ENCODE results near the gene UFM1. TPM values are rescaled to one million over a fixed set of nuclear protein-coding genes. Genes with fewer than 3 reads are reported as not detected.
A peak's percentile ranks its signal among the peaks of the same experiment; 100 is the strongest.

UFM1 gene
- total RNA-seq, 1 donor from 2014 or later = 43.3 TPM

DNA sequence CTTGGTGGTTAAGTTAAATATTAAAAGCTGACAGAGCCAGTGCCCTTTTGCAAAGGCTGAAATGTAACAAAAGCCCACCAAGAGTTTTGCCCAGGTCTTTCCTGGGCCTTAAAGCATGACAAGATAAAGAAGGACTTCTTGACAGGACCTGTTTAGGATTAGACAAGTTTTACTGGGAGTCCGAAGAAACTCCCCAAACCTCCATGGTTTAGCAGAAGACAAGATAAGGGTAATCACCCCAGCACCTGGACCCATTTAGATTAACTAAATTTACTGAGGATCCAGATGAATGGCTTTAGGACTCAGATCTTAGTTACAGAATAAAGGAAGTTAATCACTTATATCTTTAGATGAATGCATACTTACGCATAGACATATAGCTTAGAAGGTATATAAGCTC lies 14.8 kb upstream of the UFM1 start:
- Histone ChIP-seq H3K4me1 (ENCODE audit: control insufficient read depth in 3 of 3, insufficient read depth in 3 of 3, low read length in 3 of 3) (no peaks in the 10 kb centered on the region), H3K9me3 (ENCODE audit: control insufficient read depth in 3 of 3, low read length in 3 of 3) (no peaks in the 10 kb centered on the region), H3K27ac (ENCODE audit: low read depth, low read length) (no peak overlapping the region), H3K4me3 (ENCODE audit: low read length in 3 of 3) (no peak overlapping the region), H3K36me3 (ENCODE audit: control insufficient read depth in 3 of 3, insufficient read depth in 3 of 3, low read length in 3 of 3) (no peaks in the 10 kb centered on the region), H3K27me3 (ENCODE audit: control insufficient read depth in 3 of 3, insufficient read depth in 3 of 3, low read length in 3 of 3) (no peaks in the 10 kb centered on the region), H3K9ac (ENCODE audit: low read depth in 1 of 3, low read length in 3 of 3) (no peak overlapping the region)

DNA sequence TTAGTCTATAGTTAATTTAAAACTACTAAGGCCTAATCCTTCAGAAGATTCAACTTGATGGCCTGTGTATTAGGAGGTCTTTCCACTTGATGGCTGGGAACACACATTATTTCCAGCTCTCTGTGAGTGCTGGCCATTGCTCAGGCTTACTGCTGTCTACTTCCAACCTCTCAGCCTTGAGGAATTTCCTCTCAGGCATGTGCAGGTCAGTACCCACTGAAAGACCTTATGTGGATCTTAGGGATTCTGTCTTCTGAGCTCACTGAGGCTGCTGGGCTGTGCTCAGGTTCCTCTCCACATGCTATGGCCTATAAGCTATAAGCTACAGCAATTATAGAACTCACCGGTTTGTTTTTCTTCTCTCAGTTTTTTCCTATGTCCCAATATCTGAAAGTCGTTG lies 11.6 kb upstream of the UFM1 start:
- Histone ChIP-seq H3K27ac (ENCODE audit: low read depth, low read length) (no peak overlapping the region), H3K9ac (ENCODE audit: low read depth in 1 of 3, low read length in 3 of 3) (no peak overlapping the region), H3K9me3 (ENCODE audit: control insufficient read depth in 3 of 3, low read length in 3 of 3) (no peaks in the 10 kb centered on the region), H3K4me1 (ENCODE audit: control insufficient read depth in 3 of 3, insufficient read depth in 3 of 3, low read length in 3 of 3) (no peaks in the 10 kb centered on the region), H3K36me3 (ENCODE audit: control insufficient read depth in 3 of 3, insufficient read depth in 3 of 3, low read length in 3 of 3) (no peaks in the 10 kb centered on the region), H3K27me3 (ENCODE audit: control insufficient read depth in 3 of 3, insufficient read depth in 3 of 3, low read length in 3 of 3) (no peaks in the 10 kb centered on the region), H3K4me3 (ENCODE audit: low read length in 3 of 3) (no peak overlapping the region)

DNA sequence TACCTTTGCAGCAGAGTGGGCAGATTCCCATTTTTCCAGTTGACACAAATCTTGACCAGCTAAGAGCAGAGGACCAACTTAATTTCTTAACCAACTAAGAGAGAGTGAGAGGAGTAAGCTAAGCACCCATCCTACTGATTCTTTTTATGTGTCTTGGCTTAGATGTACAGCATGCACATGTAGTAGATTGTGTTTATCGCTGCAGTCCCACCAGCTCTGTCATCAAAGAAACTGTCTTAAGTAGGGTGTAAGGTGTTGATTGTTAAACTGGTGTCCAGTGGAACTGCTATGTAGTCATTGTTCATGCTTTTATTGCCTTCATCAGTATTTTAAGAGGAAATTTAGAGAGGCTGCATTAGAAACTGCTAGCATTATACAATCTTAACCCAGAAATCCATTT lies 9.0 kb upstream of the UFM1 start:
- H3K27ac ChIP-seq (ENCODE audit: low read depth, low read length) = no peak overlapping the region
- no peak overlapping the region for H3K4me3 ChIP-seq (ENCODE audit: low read length in 3 of 3)
- no peaks in the 10 kb centered on the region for H3K4me1 ChIP-seq (ENCODE audit: control insufficient read depth in 3 of 3, insufficient read depth in 3 of 3, low read length in 3 of 3)
- no peaks in the 10 kb centered on the region for H3K27me3 ChIP-seq (ENCODE audit: control insufficient read depth in 3 of 3, insufficient read depth in 3 of 3, low read length in 3 of 3)
- H3K36me3 ChIP-seq (ENCODE audit: control insufficient read depth in 3 of 3, insufficient read depth in 3 of 3, low read length in 3 of 3) = no peaks in the 10 kb centered on the region
- no peaks in the 10 kb centered on the region for H3K9me3 ChIP-seq (ENCODE audit: control insufficient read depth in 3 of 3, low read length in 3 of 3)
- no peak overlapping the region for H3K9ac ChIP-seq (ENCODE audit: low read depth in 1 of 3, low read length in 3 of 3)

DNA sequence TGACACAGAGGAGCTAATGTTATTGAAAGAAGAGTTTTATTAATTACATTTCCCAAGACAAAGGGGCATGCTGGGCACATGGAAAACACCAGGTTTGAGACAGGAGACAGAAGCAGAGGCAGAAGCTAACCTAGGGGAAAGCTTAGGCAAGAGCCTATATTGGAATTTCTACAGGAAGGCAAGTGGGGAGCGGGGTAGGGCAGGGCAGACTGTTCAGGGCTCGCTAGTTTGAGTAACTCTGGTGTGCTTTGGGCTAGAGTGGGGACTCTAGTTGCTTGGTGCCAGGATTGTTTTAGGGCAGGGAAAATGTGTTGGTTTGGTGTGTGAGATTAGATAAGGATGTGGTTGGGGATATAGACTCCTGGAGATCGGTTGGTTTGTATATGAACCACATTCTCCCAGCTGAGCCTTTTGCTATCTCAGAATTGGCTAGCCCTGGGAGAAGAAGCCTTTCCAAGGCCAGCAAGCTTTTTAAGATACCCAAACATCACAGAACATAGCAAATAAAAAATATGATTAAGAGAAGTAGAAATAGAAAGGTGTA lies 8.4 kb upstream of the UFM1 start:
- H3K9me3 ChIP-seq (ENCODE audit: control insufficient read depth in 3 of 3, low read length in 3 of 3) = no peaks in the 10 kb centered on the region
- no peaks in the 10 kb centered on the region for H3K4me1 ChIP-seq (ENCODE audit: control insufficient read depth in 3 of 3, insufficient read depth in 3 of 3, low read length in 3 of 3)
- no peak overlapping the region for H3K9ac ChIP-seq (ENCODE audit: low read depth in 1 of 3, low read length in 3 of 3)
- H3K27me3 ChIP-seq (ENCODE audit: control insufficient read depth in 3 of 3, insufficient read depth in 3 of 3, low read length in 3 of 3) = no peaks in the 10 kb centered on the region
- H3K27ac ChIP-seq (ENCODE audit: low read depth, low read length) = no peak overlapping the region
- no peak overlapping the region for H3K4me3 ChIP-seq (ENCODE audit: low read length in 3 of 3)
- H3K36me3 ChIP-seq (ENCODE audit: control insufficient read depth in 3 of 3, insufficient read depth in 3 of 3, low read length in 3 of 3) = no peaks in the 10 kb centered on the region

DNA sequence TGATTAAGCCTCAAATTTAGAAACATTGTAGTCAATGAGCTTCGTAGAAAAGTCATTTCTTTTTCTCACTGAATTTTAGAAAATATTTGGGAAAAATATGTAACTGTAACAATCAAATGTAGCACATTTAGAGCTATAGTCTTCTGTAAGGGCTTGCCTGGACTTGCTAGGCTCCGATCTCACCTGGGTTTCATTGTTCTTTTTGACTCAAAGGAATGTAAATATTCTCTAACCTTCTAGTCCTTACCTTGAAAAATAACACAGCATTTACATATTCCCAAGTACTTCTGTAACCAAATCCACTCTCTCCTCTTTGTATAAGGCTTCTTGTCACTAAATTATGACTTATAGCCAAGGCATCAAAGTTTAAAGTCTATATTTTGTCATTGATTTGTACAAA lies 2.9 kb upstream of the UFM1 start:
- H3K9ac ChIP-seq (ENCODE audit: low read depth in 1 of 3, low read length in 3 of 3) = no peak overlapping the region
- H3K9me3 ChIP-seq (ENCODE audit: control insufficient read depth in 3 of 3, low read length in 3 of 3) = no peaks in the 10 kb centered on the region
- no peak overlapping the region for H3K27ac ChIP-seq (ENCODE audit: low read depth, low read length)
- peaks cover 0 to 24% (median 15%) of the 10 kb centered on the region in 3 donors for H3K4me1 ChIP-seq (ENCODE audit: control insufficient read depth in 3 of 3, insufficient read depth in 3 of 3, low read length in 3 of 3)
- H3K36me3 ChIP-seq (ENCODE audit: control insufficient read depth in 3 of 3, insufficient read depth in 3 of 3, low read length in 3 of 3) = no peaks in the 10 kb centered on the region
- no peak overlapping the region for H3K4me3 ChIP-seq (ENCODE audit: low read length in 3 of 3)
- no peaks in the 10 kb centered on the region for H3K27me3 ChIP-seq (ENCODE audit: control insufficient read depth in 3 of 3, insufficient read depth in 3 of 3, low read length in 3 of 3)

DNA sequence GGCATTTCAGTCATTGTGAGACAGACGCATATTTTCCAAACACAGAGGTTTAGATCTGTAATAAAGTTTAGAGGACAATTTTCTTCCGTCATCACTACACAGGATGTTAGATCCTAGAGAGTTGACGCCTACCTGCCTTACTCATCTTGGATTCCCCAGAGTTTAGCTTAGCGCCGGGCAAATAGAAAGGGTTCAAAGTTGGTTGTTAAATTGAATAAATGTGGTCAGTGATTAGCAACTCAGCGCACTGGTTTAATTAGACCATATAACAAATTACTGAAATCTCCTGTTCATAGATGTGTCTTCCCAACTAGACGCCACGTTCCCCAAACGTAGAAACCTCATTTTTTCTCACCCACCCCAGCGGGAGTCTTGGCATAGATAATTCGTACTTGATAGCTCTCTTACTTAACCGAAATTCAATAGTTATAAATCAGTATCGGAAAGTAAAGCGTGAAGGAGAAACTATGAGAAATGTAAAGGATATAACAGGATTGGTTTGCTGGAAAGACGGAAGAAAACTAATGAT lies 726 bp upstream of the UFM1 start:
- peaks cover 0 to 24% (median 16%) of the 10 kb centered on the region in 3 donors for H3K4me1 ChIP-seq (ENCODE audit: control insufficient read depth in 3 of 3, insufficient read depth in 3 of 3, low read length in 3 of 3)
- H3K4me3 ChIP-seq (ENCODE audit: low read length in 3 of 3) = peak overlapping the region; percentile 90 to 92 (median 91)
- H3K9me3 ChIP-seq (ENCODE audit: control insufficient read depth in 3 of 3, low read length in 3 of 3) = no peaks in the 10 kb centered on the region
- H3K27ac ChIP-seq (ENCODE audit: low read depth, low read length) = peak overlapping the region; percentile 90
- peaks cover 0 to under 1% (median 0%) of the 10 kb centered on the region in 3 donors for H3K36me3 ChIP-seq (ENCODE audit: control insufficient read depth in 3 of 3, insufficient read depth in 3 of 3, low read length in 3 of 3)
- peak overlapping the region; percentile 66 to 89 (median 69) for H3K9ac ChIP-seq (ENCODE audit: low read depth in 1 of 3, low read length in 3 of 3)
- H3K27me3 ChIP-seq (ENCODE audit: control insufficient read depth in 3 of 3, insufficient read depth in 3 of 3, low read length in 3 of 3) = no peaks in the 10 kb centered on the region

DNA sequence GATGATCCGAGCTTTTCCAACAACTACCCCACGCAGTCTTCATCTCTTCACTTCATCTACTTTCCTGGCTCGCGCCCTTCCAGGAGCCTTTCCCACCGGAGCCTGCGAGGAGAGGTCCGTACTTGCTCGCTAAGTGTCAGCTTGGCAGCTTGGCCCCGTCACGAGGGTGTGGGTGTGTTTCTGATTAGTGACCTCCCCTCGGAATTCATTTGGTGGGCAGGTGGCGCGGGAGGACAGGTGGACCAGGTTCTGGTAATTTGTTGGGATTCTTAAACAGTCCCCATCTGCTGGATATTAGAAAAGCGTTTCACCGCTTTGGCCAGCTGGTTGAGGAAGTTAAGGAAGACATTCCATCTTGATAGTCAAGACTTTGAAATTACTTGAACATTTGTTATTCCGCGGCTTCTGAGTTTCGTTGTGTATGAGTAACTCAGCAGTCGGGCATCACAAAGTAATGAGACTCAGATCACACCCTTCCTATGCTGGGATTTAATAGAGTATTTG lies 515 bp downstream of the UFM1 start:
- peak overlapping the region; percentile 90 for H3K27ac ChIP-seq (ENCODE audit: low read depth, low read length)
- peak overlapping the region; percentile 90 to 92 (median 91) for H3K4me3 ChIP-seq (ENCODE audit: low read length in 3 of 3)
- H3K9ac ChIP-seq (ENCODE audit: low read depth in 1 of 3, low read length in 3 of 3) = peak overlapping the region; percentile 87 to 95 (median 89)
- H3K27me3 ChIP-seq (ENCODE audit: control insufficient read depth in 3 of 3, insufficient read depth in 3 of 3, low read length in 3 of 3) = no peaks in the 10 kb centered on the region
- H3K4me1 ChIP-seq (ENCODE audit: control insufficient read depth in 3 of 3, insufficient read depth in 3 of 3, low read length in 3 of 3) = peaks cover 0 to 24% (median 16%) of the 10 kb centered on the region in 3 donors
- peaks cover 0 to 5% (median 3%) of the 10 kb centered on the region in 3 donors for H3K36me3 ChIP-seq (ENCODE audit: control insufficient read depth in 3 of 3, insufficient read depth in 3 of 3, low read length in 3 of 3)
- no peaks in the 10 kb centered on the region for H3K9me3 ChIP-seq (ENCODE audit: control insufficient read depth in 3 of 3, low read length in 3 of 3)

DNA sequence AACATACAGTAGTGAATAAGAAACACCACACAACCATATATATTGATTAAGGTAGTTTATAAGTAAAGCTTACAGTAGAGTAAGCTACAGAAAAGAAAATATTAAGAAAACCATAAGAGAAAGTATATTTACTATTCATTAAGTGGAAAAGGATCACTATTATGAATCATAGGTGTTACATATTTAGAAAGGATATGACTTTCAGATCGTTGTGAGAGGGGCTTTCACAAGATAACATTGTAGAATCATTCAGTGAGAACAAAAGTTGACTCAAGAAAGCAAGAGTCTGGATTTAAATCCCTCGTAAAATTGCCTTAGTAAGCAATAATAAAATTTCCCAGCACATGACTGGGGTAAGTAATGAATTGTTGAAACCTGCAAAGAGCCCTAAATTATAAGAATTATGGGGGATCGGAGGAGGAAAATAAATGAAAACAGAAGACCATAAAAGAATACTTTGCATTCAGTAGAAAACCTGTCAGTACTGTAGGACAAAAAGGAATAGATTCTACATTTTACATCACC lies 6.0 kb downstream of the UFM1 start:
- H3K4me3 ChIP-seq (ENCODE audit: low read length in 3 of 3) = no peak overlapping the region
- H3K27ac ChIP-seq (ENCODE audit: low read depth, low read length) = no peak overlapping the region
- peaks cover 0 to 11% (median 11%) of the 10 kb centered on the region in 3 donors for H3K4me1 ChIP-seq (ENCODE audit: control insufficient read depth in 3 of 3, insufficient read depth in 3 of 3, low read length in 3 of 3)
- H3K9me3 ChIP-seq (ENCODE audit: control insufficient read depth in 3 of 3, low read length in 3 of 3) = no peaks in the 10 kb centered on the region
- H3K9ac ChIP-seq (ENCODE audit: low read depth in 1 of 3, low read length in 3 of 3) = no peak overlapping the region
- H3K36me3 ChIP-seq (ENCODE audit: control insufficient read depth in 3 of 3, insufficient read depth in 3 of 3, low read length in 3 of 3) = peaks cover 0 to 20% (median 19%) of the 10 kb centered on the region in 3 donors
- no peaks in the 10 kb centered on the region for H3K27me3 ChIP-seq (ENCODE audit: control insufficient read depth in 3 of 3, insufficient read depth in 3 of 3, low read length in 3 of 3)

DNA sequence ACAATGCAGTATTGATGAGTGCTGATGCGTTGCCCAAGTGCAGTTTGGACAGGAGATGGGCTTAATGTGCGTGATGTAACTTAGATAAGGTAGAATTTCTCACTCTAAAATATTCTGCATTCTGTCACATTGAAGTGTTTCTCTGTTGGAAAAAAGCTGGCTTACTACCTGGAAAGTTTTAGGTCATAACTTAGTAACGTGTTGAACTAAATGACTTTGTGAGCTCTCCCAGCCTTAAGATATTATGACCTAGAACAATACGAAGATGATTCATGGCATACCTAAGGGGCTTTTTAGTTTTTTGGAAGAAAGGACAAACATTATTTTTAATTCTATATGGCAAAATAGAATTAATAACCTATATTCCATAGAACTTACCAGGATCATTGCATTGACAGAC lies 9.0 kb downstream of the UFM1 start:
- Histone ChIP-seq H3K9ac (ENCODE audit: low read depth in 1 of 3, low read length in 3 of 3) (no peak overlapping the region), H3K36me3 (ENCODE audit: control insufficient read depth in 3 of 3, insufficient read depth in 3 of 3, low read length in 3 of 3) (peaks cover 3 to 31% (median 23%) of the 10 kb centered on the region in 3 donors), H3K4me3 (ENCODE audit: low read length in 3 of 3) (no peak overlapping the region), H3K4me1 (ENCODE audit: control insufficient read depth in 3 of 3, insufficient read depth in 3 of 3, low read length in 3 of 3) (no peaks in the 10 kb centered on the region), H3K27me3 (ENCODE audit: control insufficient read depth in 3 of 3, insufficient read depth in 3 of 3, low read length in 3 of 3) (no peaks in the 10 kb centered on the region), H3K27ac (ENCODE audit: low read depth, low read length) (no peak overlapping the region), H3K9me3 (ENCODE audit: control insufficient read depth in 3 of 3, low read length in 3 of 3) (no peaks in the 10 kb centered on the region)

DNA sequence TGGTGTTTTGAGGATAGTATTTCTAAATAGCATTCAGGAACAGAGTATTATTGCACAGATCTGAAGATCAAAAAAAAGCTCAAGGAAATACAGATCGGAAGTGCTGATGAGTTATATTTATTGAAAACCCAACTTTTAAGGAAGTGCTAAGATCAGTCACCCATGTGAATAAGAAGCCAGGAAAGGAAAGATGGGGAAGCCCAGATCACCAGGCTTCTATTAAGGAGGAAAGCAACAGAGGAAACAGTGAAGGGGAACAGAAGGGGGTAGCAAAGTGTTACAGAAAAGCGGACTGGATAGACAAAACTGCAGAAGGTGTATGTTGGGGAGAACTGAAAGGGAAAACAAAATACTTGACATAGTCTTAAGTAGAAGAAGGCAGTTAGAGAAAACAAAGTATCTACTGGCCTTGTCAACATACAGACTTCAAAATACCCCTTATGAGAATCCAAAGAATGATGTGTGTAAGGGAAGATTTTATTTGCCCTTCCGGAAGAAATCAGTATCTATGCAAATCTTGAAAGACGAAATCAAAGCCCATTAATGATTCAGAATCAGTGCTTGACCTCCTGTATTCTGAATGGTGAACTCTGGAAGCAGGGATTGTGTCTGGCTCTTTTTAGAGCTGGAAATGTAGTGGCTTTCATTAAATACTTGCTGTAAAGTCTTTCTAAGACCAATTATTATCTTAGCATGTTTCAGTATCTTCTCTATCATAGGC lies 12.1 kb downstream of the UFM1 start:
- Histone ChIP-seq H3K36me3 (ENCODE audit: control insufficient read depth in 3 of 3, insufficient read depth in 3 of 3, low read length in 3 of 3) (peaks cover 3 to 22% (median 9%) of the 10 kb centered on the region in 3 donors), H3K27me3 (ENCODE audit: control insufficient read depth in 3 of 3, insufficient read depth in 3 of 3, low read length in 3 of 3) (no peaks in the 10 kb centered on the region), H3K9me3 (ENCODE audit: control insufficient read depth in 3 of 3, low read length in 3 of 3) (no peaks in the 10 kb centered on the region), H3K27ac (ENCODE audit: low read depth, low read length) (no peak overlapping the region), H3K4me1 (ENCODE audit: control insufficient read depth in 3 of 3, insufficient read depth in 3 of 3, low read length in 3 of 3) (no peaks in the 10 kb centered on the region), H3K9ac (ENCODE audit: low read depth in 1 of 3, low read length in 3 of 3) (no peak overlapping the region), H3K4me3 (ENCODE audit: low read length in 3 of 3) (no peak overlapping the region)

Measured in skeletal muscle tissue (tissue), 4 donors.